ENCODE results near the gene GPR37L1.

- TF ChIP-seq YY1 (IDR thresholded peaks at IDR 0.05) (no peak), GABPA (IDR thresholded peaks at IDR 0.05 in 1 of 2, conservative IDR thresholded peaks at IDR 0.05 in 1 of 2) (no peak), CTCF (IDR thresholded peaks at IDR 0.05; ENCODE audit: low read depth, low read length, missing input control) (no peak), TAF1 (conservative IDR thresholded peaks at IDR 0.05) (no peak), RXRA (IDR thresholded peaks at IDR 0.05) (no peak), ATF3 (IDR thresholded peaks at IDR 0.05) (no peak), MAX (IDR thresholded peaks at IDR 0.05) (no peak)
- TF ChIP-seq, protein P1, sequence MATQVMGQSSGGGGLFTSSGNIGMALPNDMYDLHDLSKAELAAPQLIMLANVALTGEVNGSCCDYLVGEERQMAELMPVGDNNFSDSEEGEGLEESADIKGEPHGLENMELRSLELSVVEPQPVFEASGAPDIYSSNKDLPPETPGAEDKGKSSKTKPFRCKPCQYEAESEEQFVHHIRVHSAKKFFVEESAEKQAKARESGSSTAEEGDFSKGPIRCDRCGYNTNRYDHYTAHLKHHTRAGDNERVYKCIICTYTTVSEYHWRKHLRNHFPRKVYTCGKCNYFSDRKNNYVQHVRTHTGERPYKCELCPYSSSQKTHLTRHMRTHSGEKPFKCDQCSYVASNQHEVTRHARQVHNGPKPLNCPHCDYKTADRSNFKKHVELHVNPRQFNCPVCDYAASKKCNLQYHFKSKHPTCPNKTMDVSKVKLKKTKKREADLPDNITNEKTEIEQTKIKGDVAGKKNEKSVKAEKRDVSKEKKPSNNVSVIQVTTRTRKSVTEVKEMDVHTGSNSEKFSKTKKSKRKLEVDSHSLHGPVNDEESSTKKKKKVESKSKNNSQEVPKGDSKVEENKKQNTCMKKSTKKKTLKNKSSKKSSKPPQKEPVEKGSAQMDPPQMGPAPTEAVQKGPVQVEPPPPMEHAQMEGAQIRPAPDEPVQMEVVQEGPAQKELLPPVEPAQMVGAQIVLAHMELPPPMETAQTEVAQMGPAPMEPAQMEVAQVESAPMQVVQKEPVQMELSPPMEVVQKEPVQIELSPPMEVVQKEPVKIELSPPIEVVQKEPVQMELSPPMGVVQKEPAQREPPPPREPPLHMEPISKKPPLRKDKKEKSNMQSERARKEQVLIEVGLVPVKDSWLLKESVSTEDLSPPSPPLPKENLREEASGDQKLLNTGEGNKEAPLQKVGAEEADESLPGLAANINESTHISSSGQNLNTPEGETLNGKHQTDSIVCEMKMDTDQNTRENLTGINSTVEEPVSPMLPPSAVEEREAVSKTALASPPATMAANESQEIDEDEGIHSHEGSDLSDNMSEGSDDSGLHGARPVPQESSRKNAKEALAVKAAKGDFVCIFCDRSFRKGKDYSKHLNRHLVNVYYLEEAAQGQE (IDR thresholded peaks at IDR 0.05): no peak
- TF ChIP-seq, protein P2, sequence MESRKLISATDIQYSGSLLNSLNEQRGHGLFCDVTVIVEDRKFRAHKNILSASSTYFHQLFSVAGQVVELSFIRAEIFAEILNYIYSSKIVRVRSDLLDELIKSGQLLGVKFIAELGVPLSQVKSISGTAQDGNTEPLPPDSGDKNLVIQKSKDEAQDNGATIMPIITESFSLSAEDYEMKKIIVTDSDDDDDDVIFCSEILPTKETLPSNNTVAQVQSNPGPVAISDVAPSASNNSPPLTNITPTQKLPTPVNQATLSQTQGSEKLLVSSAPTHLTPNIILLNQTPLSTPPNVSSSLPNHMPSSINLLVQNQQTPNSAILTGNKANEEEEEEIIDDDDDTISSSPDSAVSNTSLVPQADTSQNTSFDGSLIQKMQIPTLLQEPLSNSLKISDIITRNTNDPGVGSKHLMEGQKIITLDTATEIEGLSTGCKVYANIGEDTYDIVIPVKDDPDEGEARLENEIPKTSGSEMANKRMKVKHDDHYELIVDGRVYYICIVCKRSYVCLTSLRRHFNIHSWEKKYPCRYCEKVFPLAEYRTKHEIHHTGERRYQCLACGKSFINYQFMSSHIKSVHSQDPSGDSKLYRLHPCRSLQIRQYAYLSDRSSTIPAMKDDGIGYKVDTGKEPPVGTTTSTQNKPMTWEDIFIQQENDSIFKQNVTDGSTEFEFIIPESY (IDR thresholded peaks at IDR 0.05): no peak
Measured at GRCh38 chr1:202146279-202146678, 23.6 kb downstream of the GPR37L1 start.
